GM18858 (cell line): ENCODE data around the gene BEND6.
"Not testable (repeated sequence)": the region's sequence is repeated elsewhere in the genome, so short reads cannot be mapped to it uniquely, and the experiment has no call there.

Experiments
- ATAC-seq: cut with Tn5 transposase; IDR thresholded peaks from one replicate; pipeline ENCODE4 v1.9.1; 2021; ENCODE audit not compliant: unreplicated experiment

Gene BEND6

DNA sequence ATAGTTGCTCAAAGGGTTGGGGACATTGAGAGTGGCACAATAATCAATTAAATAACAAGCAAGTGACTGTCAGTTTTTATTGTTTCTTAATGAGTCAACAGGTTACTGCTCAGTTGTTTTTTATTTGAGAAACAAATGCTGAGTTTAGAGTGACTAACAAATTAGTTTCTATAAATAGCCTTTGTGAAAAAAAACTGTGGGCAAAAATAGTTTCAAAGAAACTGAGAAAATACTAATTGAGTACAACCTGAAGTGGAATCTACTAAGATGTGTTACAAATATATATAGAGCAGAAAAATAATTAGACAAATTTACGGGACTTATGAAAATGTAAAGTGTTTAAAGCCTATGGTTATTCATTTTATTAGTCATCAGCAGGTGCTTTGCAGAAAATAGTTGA lies 22.3 kb downstream of the BEND6 start:
- no peak for ATAC-seq

DNA sequence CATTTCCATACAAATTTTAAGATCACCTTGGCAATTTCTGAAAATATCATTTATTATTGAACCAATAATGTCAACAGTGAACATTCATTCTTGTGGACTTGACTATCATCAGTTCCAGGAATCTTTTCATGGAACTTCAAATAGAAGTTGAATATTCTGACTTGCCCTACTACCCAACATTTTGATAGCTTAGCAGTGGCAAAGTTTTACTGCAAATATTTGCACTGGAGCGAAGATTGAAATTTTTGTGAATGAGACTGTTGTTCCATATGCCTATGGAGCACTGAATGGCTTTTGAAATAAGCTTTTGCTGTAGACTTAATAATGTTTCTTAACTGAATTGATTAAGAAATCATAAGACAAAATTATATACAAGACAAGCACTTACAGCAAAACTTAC lies 23.6 kb downstream of the BEND6 start:
- ATAC-seq = no peak

DNA sequence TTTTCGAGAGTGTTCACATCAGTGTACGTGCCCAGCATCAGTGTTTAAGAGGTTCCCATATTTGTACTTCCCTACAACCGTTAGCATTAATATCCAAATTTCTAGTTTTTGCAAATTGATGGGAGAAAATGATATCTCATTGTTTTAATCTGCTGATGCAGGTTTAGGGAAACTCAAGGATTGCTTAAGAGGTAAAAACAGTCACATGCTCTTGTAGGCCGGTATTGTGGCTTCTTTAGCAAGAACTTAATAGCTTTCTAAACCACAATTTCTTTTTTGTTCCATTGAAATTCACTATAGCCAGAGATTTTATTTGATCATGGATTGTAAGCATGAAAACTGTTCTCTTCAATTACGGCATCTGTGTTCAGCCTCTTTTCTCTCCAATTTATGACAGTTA lies 29.5 kb downstream of the BEND6 start:
- no peak for ATAC-seq

DNA sequence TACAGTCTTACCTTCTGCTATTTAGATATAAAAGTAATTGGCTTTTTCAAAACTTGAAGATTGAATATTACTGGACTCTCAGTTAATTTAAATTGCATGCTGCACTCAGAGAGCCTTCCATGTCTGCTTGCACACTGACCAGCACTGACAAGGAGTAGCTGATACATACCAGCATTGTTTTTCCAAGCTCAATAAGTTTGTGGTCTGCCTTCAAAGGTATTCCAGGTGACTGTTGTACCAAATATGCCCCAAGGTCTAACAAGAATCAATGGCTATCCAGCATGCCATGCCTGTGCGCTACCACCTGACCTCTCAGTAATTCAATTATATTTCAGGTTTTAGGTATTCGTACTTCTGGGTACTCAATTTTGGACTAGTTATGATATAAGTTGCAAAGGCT lies 30.0 kb downstream of the BEND6 start:
- no peak for ATAC-seq

DNA sequence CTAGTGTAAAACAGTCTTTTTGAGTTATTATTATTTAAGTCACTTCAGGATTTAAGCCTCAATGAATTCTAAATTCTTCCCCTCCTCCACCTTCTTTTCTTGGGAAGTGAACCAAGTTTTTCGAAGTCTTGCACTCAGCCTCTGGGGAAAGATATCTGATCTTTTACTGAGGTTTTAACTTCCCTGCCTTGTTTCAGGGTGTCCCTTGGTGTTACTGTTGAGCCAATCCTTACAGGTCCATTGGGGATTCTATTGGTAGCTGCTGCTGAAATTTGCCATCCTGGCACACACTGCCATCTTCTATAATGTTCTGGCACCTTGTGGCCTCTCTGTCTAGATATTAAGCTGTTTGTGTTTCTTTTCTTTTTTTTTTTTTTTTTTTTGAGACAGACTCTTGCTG lies 31.7 kb downstream of the BEND6 start:
- ATAC-seq = no peak

DNA sequence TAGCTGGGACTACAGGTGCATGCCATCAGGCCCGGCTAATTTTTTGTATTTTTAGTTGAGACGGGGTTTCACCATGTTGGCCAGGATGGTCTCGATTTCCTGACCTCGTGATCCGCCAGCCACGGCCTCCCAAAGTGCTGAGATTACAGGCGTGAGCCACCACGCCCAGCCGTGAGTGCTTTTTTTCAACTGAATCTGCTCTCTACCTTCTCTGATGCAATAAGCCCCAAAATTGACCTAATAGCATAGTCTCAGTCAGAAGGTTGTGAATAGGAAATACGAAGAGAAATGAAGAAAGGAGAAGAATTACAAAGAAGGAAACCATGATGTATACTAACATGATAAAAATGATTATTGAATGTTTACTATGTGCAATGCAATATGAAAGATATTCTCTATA lies 33.2 kb downstream of the BEND6 start:
- no peak for ATAC-seq

DNA sequence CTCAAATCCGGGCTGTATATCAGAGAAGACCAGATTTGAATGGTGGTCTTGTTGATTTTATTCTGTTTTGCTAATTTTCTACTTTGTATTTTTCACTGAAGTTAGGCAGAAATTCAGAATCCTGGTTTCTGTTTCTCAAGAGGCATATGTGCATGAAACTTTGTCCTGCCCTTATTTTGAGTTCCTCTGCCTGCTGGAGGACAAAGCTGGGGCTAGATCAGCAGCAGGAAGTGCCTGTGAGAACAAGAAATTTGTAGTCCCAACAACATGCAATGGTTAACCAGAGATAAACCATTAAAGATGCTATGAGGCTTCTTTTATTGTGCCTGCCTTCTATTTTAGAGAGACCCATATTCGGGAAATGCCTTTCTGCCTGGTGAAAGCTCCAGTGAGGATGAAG lies 37.1 kb downstream of the BEND6 start:
- ATAC-seq = no peak

DNA sequence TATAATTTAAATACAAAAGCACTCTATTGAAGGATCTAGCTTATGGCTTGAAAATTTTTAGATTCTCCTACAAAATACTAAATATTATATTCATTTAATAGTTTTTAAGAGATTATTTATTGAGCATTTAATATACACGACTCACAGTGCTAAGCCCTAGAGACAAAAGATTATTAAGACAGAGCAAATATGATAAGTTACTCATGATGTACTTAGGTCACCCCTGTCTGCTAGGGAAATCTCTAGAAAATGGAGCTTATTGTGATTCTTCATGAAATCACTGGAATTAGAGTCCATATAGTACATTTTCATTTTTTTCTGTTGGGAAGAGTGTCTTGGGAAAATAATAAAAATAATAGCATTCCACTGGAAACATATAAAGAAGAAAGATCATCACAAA lies 37.8 kb downstream of the BEND6 start:
- ATAC-seq = no peak

DNA sequence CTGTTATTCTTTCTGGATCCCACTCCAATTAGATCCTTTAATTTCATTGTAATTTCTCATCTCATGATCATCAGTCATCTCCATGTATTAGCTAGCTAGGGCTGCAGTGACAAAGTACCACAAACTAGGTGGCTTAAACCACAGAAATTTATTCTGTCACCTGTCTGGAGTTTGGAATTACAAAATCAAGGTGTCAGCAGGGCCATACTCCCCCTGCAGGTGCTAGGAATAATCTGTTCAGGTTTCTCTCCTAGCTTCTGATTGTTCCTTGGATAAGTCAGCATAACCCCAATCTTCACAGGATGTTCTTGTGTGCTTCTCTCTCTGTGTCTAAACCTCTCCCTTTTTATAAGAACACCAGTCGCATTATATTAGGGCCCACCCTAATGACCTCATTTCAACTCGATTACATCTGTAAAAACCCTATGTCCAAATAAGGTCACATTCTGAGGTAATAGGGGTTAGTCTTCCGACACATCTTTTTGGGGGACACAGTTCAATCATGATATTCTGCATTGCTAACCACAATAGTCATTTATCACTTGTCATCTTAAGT lies 40.5 kb downstream of the BEND6 start:
- ATAC-seq = no peak

DNA sequence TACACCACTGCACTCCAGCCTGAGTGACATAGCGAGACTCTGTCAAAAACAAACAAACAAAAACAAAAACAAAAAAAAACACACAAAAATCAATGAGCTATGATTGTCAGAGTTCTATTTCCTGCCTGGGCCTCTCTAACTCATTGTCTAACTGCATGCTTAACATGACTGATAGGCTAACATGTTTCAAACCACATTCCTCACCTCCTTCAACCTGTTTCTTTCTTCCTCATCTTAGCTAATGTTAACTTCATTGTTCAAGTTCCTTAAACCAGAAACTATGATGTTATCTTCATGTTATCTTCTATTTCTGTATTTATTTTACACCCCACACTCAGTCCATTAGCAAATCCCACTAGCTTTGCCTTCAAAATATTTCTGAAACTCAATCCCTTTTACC lies 41.5 kb downstream of the BEND6 start:
- no peak for ATAC-seq

DNA sequence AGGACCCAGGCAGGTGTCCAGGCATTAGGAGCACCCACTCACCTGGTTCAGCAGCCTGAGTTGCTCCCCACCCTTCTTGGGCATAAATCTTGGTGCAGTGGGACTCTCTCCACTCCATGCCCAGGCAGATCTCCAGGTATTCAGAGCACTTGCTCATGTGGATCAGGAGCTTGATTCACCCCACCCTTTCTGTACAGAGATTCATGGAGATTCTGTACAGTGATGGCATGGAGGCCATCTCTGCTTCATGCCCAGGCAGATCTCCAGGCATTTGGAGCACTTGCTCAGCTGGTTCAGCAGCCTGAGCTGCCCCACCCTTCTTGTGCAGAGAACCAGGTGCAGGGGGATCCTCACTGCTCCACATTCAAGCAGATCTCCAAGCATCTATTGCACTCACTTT lies 44.1 kb downstream of the BEND6 start:
- no peak for ATAC-seq

DNA sequence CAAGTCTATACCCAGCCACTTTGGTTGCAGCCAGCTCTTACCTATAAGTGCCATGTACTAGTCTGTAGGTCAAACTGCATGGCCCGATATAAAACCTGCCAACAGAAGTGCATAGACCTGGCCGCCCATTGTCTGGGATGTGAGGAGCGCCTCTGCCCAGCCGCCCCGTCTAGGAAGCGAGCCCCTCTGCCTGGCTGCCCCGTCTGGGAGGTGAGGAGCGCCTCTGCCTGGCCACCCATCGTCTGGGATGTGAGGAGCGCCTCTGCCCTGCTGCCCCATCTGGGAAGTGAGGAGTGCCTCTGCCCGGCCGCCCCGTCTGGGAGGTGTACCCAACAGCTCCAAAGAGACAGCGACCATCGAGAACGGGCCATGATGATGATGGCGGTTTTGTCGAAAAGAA lies 44.8 kb downstream of the BEND6 start:
- ATAC-seq = not testable (repeated sequence)

DNA sequence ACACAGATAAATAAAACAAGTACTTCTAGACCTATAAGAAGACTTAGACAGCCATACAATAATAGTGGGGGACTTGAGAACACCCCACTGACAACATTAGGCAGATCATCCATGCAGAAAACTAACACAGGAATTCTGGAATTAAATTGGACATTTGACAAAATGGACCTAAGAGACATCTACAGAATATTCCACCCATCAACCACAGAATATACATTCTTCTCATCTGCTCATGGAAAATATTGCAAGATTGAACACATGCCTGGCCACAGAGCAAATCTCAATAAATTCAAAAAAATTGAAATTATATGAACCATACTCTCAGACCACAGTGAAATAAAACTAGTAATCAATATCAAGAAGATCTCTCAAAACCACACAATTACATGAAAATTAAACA lies 47.3 kb downstream of the BEND6 start:
- no peak for ATAC-seq

DNA sequence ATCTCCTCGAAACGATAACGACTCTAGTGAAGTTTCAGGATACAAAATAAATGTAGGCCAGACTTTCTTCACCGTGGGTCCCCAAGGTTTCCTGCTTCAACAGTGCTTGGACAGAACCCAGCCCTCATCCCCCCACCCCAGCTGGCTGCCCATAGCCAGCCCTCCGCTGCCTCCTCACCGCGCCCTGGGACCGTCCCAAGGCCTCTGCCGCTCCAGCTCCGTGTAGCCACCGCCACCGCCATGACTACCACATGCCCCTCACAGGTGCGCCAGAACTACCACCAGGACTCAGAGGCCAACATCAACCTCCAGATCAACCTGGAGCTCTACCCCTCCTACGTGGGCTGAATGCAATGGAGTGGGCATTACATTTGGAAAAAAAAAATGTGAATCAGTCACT lies 49.4 kb downstream of the BEND6 start:
- ATAC-seq = no peak

DNA sequence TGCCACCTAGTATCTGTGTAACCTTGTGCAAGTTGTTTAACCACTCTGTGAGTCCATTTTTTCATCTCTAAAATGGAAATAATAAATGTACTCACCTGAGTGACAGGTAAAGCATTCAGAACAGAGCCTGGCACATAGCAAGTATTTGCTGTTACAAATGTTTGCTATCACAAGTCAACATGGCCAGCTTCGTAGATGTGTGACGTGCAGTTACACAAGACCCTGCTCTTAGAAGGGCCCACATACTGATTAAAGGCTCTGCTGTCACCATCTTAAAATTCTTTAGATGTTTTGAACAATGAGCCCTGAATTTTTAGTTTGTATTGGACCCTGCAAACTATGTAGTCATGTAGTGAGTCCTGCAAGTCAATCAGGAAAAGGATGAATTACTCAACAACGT lies 51.2 kb downstream of the BEND6 start:
- ATAC-seq = no peak

DNA sequence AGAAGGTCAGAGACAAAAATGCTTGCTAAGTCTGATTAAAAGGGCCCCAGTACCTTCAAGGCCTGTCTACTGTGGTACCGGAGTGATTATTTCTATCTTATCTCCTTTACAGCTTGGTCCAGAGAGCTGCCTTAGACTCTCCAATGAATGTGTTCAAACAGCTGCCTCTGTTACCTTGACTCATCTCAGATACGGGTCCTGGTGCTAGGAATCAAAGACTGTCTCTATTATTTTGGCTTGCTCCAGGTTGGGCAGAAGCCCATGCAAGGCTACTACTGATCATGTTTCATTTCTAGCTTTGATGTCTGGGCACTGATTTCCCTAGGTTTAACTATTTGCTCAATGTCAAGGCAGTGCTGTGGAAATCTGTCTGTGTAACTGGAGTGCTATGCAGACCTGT lies 53.2 kb downstream of the BEND6 start:
- not testable (repeated sequence) for ATAC-seq

DNA sequence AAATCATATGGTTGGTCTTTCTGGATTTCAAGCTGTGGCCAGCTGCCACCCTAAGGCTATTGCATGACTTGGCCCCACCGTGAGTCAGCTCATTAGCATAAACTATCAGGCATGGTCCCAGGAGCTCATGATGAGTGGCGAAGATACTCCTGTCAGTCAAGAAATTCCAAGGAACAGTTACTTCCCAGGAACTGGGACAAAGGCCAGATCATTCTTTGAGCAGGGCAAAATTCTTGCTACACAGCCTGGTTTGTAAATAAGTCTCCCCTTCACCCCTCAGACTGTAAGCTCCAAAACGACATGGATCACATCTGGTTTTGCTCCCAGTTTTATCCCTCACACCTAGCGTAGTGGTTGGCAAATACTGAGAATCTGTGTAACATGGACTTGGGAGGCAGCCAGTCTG lies 58.6 kb downstream of the BEND6 start:
- no peak for ATAC-seq

DNA sequence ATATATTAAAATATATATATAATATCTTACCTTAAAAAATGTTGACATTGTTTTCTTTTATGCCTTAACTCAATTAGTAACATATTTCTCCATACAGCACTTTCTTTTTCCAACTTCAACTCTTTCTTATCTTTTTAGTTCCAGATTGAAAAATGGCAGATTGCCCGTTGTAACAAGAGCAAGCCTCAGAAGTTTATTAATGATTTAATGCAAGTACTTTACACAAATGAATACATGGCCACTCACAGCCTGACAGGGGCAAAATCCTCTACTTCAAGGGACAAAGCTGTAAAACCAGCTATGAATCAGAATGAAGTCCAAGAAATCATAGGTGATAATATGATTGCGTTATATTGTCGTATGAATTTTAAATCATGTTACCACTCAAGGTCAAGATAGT lies 62.2 kb downstream of the BEND6 start:
- ATAC-seq = no peak

DNA sequence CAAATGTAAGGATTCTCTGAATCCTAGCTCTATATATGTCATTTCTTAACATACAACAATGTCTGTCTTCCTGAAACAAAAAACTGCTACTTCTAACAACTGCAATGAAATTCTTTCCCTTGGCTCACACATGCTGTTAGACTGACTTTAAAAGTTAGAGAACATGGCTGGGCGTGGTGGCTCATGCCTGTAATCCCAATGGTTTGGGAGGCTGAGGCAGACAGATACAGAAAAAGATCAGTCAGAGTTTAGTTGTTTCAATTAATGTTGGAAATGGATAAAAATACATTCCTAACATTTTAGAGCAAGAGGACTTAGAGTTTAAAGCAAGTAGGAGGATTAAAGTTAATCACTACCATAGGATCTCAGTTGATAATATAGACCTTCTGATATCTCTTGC lies 62.9 kb downstream of the BEND6 start:
- ATAC-seq = no peak

DNA sequence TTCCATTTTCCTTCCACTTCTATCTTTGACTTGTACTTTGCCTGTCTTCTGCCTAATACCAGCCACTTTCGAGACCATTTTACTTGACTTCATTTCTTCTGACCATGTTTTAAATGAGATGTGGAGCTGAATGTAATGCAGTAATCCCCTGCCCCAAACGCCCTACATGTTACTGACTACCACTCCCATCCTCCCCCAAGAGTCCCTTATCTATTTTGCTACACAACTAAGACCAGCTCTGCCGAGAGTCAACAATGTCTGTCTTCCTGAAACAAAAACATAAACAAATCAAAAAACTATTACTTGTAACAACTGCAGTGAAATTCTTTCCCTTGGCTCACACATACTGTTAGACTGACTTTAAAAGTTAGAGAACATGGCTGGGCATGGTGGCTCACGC lies 64.5 kb downstream of the BEND6 start:
- no peak for ATAC-seq

DNA sequence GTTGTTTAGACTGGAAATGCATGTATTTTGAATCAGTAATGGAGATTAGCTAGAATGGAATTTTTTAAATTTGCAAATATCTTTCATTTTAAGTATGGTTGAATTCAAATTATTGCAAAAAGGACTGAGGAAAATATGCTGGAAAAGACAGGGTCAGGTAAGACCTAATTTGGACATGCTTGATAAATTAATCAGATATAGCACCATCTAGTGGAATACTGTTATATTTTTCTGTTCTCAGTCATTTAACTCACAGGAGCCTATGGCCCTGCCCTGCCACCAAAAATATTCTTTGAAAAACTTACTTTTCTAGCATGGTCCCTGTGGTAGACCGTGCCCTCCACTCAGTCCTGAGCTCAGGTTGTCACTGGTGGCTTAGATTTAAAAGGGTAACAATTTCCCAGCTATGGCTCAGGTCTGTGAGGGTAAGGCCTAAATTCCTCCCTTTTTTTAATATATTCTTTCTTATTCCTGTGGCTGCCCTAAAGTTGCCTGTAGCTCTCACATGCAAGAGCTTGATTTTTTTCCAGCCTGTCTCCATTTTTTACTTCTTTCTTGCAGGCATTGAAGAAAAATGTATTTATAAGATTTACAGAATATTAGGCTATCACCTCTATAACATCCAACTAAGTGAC lies 66.3 kb downstream of the BEND6 start:
- peak; percentile 92 for ATAC-seq

DNA sequence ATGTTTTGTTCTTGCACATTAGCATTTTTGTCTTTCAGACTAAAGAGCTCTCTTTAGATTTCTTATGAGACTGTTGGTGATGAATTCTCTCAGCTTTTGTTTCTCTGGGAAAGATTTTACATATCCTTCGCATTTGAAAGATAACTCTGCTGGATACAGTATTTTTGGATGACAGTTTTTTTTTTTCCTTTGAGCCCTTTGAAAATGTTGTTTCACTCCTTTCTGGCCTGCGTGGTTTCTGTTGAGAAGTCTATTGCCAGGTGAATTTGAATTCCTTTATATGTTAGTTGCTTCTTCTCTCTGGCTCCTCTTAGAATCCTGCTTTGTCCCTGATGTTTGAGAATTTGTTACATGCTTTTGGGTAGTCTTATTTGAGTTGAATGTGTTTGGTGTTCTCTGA lies 69.4 kb downstream of the BEND6 start:
- ATAC-seq = no peak

DNA sequence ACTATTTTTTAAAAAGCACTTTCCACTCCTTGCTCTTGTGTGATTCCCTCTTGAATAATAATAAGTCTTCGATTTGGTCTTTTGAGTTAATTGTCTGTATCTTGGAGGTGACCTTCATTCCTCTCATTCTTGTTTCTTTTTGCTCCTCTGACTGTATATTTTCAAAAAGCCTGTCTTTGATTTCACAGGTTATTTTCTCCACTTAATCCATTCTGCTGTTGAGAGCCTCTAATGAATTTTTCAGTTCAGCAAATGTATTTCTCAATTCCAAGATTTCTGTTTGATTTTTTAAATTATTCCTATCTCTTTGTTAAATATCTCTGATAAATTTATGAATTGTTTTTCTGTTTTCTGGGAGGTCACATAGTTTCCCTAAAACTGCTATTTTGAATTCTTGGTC lies 69.9 kb downstream of the BEND6 start:
- no peak for ATAC-seq
